Measurements from ENCODE around the gene ZNF621. TPM values are rescaled to one million over a fixed set of nuclear protein-coding genes. Genes with fewer than 3 reads are reported as not detected.
A peak's percentile ranks its signal among the peaks of the same experiment; 100 is the strongest.
"Not testable (repeated sequence)": the region's sequence is repeated elsewhere in the genome, so short reads cannot be mapped to it uniquely, and the experiment has no call there.

The ZNF621 gene
- polyA plus RNA-seq, 12 donors = 11.4 to 20.3 (median 14.2) TPM; not detected in 1

DNA sequence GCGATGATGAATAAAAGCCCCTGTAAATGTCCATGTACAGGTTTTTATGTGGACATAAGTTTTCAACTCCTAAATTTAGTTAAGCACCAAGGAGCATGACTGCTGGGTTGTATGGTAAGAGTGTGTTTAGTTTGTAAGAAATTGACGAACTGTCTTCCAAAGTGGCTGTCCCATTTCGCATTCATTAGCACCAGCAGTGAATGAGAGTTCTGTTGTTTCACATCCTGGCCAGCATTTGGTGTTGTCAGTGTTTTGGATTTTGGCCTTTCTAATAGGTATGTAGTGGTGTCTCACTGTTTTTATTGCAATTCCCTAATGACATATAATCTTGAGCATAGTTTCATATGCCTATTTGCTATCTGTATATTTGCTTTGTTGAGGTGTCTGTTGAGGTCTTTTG, 3.7 kb downstream of the ZNF621 start:
- DNase-seq = no peak

DNA sequence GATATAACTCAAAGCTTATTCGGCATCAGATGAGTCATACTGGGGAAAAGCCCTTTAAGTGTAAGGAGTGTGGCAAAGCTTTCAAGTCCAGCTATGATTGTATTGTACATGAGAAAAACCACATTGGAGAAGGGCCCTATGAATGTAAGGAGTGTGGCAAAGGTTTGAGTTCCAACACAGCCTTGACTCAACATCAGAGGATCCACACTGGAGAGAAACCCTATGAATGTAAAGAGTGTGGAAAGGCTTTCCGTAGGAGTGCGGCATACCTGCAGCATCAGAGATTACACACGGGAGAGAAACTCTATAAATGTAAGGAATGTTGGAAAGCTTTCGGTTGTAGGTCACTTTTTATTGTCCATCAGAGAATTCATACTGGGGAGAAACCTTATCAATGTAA, 7.5 kb downstream of the ZNF621 start:
- no peak for DNase-seq

DNA sequence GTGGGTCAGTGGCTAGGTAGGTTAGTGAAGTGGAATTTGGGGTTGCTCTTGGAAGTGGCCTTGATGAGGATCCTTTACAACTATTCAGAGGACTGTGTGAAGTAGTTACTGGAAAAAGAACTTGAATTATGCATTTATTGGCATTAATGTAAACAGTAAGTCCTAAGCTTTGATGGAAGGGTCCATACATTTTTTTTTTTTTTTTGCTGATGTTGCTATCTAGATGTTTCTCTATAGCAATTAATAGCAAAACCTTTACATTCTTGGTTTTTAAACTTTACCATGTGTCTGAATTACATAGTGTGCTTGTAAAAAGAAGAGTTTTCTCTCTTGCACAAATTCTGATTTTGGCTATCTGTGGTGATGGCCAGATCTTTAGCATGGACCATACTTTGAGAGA, 9.5 kb downstream of the ZNF621 start:
- DNase-seq = no peak

DNA sequence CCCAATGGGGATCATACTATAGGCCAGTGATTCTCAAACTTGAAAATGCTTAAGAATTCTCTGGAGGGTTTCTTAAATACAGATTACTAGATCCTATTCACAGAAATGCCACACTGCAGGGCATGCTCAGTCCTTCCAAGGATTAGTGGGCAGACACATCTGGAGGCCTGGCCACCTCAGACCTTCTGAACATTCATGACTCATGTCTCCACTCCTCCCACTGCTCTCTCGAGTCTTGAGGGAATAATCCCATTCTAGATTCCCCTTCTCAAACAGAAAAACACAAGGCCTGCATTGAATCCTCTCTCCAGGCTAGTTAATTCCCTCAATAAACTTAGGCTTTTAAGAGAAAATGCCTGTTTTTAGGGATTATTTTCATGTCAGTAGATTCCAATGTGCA, 22.1 kb downstream of the ZNF621 start:
- DNase-seq = no peak

DNA sequence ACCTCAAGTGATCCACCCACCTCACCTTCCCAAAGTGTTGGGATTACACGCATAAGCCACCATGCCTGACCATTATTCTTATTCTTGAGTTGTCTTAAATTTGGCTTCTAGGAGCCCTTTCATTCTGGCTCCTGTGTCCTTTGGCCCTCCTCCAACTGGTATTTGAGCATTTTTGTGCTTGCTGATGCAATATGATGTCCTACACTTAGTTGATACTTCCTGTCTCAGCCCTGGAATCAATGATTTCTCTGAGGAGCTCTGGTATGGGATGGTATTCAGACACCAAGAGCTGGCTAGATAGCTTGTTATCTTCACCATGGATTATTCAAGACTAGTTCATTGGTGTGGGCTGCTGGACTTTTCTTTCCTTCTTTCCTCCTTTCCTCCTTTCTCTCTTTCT, 25.4 kb downstream of the ZNF621 start:
- DNase-seq = no peak

DNA sequence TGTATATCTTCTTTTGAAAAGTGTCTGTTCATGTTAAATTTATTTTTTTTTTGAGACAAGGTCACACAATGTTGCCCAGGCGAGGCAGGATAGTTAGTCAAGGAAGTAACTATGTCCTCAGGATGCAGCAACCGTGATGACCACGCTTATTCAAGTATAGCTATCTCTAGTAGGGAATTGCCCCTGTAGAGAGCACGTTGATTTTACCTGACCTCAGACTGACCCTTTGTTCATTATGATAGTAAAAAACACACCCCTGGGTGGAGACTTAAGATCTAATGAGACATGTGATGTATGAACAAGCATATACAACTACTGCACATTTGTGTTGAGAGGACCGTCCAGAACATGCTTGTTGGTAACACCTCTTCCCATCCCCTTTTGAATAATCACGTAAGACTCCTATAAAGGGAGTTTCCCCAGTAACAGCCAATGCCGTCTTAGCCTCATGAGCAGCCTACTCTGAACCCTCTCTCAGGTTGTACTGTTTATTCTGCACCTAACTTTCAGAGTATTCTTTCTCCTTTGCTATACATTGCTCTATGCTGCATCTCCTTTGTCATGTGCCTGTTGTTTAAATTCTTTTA, 32.9 kb downstream of the ZNF621 start:
- no peak for DNase-seq

DNA sequence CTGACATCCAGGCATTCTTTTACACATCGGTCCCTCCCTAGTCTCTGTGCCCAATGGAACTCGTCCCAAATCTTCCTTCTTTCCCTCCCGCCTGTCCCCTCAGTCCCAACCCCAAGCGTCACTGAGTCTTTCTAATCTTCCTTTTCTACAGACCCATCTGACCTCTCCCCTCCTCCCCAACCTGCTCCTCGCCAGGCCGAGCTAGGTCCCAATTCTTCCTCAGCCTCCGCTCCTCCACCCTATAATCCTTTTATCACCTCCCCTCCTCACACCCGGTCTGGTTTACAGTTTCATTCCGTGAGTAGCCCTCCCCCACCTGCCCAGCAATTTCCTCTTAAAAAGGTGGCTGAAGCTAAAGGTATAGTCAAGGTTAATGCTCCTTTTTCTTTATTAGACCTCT, 37.7 kb downstream of the ZNF621 start:
- not testable (repeated sequence) for DNase-seq

DNA sequence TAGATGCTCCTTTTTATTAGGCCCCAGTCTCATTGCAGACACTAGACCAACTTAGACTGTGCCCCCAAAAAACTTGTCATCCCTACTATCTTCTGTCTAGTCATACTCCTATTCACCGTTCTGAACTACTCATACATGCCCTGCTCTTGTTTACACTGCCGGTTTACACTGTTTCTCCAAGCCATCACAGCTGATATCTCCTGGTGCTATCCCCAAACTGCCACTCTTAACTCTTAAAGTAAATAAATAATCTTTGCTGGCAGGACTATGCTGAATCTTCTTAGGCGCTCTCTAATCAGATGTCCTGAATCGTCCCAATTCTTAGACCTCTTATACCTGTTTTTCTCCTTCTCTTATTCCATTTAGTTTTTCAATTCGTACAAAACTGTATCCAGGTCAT, 40.9 kb downstream of the ZNF621 start:
- not testable (repeated sequence) for DNase-seq

DNA sequence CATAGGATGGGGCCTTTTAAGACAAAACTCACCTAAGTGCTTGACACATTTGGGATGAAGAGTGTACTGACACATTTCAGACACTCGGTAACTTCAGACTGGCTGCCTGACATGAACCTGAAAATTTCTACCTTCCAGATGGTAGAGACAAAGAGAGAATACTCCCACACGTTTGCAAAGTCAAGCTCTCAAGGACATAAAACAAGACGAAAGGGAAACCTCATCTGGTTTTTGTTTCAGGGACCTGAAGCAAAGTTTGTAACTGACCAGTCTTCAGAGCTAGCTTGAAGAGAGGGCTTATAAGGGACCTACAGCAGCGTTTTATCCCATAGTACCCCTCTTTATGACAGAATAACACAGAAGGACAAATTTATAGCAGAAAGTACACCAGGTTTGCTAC, 41.9 kb downstream of the ZNF621 start:
- no peak for DNase-seq

DNA sequence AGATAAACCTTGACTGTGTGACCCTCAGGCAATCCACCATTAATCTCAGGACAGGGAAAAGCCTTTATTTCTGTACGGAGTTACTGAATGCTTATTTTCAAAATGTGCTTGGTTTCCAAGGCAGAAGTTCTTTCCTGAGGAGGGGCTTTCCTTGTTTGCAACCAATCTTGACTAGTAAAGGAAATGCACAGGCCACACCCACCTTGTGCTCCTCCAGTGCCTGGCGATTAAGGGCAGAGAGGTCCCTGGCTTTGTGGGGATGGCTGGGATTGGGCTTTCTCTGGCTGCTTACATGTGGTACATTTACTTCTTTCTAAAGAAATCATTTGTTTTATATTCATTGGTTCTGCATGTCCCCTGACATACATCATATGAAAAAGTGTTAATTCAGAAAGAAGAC, 47.8 kb downstream of the ZNF621 start:
- DNase-seq = no peak

DNA sequence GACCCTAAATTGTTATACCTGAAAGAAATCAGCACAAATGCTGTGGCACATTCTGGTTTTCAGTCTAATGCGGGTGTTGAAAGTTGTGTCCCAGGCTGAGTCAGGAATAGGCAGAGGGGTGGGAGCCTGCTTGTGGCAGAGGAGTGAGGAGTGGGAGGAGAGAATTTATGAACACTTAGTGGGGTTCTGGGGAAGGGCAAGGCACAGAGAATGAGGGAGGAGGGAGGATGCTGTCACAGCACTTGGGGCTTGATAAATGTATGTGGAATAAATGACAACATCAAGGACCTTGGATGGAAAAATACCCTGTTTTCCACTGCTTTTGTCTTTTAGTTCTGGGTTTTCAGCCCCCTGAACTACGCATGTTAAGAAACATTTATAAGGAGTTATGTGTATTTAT, 49.3 kb downstream of the ZNF621 start:
- no peak for DNase-seq

DNA sequence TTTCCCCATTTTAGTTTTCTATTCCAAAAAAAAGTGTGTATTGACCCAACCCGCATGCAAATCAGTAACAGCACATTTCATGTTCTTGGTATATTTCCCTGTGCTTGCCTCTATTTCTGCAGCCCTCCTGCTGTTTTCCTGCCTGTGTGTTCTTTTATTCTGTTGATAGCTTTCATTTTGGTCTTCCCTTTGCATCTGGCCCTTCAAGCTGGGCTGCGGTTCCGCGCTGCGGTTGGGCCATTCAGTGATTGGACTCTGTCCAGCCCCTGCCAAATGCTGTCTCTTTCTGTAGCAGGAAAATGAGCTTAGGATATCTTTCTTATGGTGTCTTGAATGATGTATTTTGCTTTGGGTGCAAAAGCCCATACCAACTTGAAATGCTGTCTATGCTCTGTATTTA, 49.9 kb downstream of the ZNF621 start:
- no peak for DNase-seq

DNA sequence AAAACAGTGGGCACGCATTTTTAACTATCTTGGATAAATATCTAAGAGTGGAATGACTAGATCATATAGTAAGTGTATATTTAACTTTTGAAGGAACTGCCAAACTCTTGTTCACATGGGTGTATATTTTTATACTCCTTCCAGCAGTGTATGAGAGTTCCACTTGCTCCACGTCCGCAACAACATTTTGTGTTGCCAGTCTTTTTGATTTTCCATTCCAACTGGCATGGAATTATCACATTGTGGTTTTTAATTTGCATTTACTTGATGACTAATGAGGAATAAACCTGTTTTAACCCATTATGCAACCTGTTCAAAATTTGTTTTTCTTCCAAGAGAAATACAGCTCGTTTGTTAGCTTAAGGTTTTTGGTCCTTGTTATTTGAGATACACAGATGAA, 51.6 kb downstream of the ZNF621 start:
- DNase-seq = no peak

DNA sequence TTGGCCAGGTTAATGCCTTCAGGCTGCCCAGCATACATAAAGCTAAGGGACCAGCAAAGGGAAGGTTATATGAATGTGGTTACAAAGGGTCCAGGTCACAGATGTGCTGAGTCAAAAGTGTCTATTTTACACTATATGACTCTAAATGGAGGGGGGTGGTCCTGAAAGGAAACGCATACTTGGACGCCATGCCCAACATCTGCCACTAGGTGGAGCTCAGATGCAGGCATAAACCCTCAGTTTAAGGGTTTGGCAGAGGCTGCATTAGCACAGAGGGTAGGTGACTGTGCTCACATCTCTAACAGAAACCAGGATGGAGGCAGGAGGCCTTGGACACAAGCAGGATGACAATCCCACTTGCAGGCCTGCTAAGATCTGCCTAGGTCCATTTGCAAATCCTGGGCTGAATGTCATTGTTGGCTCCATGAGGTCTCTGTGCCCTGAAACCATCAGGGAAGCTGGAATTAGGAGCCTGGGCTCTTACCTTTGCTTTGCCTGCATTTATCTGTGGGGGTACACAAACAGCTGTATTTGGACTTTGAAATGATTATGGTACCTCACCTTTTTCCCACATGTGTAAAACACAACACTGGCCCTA, 55.8 kb downstream of the ZNF621 start:
- peak; percentile 80 for DNase-seq

DNA sequence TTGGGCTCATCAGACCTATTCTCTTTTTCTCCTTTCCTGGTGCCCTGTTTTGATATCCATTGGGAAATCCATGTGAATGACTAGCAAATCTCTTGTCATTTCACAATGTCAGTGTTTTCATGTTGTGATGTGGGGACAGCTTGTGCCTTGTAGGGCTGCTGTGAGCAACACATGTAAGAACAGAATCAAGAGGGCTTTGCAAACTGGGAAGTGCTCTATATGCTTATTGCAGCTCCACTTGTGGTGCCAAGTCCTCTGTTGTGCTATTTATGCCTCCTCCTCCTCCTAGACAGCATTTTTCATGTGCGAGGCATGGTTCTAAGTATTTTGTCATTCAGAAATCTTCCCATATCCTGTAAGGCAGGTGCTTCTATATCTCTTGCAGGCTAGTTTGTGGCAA, 56.4 kb downstream of the ZNF621 start:
- no peak for DNase-seq

DNA sequence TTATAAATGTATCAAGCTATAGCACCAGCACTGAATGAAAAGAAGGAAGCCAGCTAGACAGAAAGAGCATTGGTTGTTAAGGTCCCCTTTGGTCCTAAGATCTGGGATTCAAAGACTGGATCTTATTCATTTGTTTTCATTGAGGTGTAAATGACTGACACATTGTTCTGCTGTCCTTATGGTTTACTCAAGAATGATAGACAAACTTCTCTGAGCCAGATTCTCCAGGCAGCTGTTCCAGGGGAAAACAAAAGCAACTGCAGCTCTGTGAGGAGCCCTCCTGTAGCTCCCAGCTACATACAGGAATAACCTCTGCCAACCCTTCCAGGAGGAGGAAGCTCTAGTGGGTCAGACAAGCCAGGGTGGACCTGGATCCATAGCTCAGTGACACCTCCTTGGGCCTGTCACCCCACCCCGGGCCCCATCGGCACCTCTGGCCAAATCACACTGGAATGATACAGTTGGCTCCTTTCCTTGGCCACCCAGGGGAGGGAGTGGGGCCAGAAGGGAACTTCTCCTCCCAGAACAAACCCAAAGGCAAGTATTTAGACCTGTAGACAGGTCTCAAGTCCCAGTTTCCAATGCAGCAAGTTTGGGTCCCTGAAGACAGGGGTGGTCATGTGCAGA, 57.8 kb downstream of the ZNF621 start:
- no peak for DNase-seq

DNA sequence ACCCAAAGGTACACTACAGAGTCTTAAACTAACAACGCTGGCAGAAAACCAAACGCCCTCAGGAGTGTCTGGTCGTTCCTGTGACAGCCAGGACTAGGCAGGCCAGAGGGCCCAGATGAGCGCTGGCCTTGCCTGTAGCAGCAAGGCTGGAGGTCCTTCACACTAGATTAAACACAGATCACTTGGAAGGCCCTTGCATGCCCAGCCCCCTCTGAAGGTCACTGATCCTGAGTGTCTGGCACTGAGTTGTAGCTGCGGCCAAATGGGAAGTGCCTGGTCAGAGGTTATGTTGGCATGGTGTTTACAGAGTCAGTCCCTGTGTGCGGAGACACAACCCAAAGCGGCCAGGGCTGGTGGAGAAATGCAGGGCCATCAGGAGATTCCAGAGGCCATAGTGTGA, 58.9 kb downstream of the ZNF621 start:
- no peak for DNase-seq

DNA sequence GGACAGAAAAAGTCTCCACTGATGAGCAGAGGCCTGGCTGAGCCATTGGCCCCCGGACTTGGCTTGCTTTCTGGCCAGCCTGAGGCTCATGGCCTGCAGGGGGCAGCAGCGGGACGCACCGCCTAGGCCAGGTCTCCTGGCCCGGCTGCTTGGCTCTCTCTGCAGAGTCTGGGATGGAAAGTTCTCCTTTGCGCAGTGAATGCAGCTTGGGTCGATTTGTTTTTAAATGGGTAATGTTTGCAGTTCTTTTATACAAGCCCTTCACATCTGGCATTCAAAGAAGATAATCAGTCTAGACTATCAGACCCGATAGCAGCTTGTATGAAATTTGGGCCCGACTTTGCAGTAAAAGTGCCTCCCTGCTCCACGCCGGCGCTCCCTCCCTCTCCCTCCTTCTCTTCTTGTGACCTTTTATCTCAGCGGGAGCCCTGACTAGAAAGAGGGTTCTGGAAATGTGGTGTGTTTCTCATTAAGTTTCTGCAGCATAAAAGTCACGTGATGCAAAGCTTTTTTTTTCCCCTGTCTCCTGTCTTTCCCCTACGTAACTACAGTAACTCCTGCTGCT, 59.9 kb downstream of the ZNF621 start:
- DNase-seq = peak; percentile 94

DNA sequence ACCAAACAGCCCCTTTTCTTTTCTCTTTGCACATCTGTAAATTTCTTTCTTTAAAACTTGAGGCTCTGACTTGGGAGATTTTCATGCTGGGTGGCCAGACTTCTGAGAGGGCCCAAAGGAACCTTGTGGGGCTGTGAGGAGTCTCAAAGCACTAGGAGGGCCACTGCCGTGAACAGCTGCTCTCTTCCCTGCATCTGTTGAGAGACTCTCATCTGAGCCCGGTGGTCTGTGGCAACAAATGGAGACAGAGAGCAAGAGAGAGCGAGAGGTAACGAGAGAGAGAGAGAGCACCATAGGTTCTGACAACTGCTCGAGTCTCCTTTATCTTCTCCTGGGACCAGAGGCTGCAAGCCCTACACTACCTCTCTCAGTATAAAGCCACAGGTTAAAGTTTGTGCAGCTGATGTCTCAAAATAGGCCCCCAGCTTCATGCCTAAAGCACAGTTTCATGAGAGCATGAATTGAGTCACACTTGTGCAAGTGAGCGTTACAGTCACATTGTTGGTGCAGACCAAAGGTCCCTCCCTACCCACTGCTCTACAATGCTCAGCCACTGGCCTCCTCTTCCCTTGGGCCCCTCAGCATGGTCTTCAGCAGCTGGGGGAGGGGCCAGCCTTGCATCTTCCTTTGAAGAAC, 60.7 kb downstream of the ZNF621 start:
- DNase-seq = no peak

DNA sequence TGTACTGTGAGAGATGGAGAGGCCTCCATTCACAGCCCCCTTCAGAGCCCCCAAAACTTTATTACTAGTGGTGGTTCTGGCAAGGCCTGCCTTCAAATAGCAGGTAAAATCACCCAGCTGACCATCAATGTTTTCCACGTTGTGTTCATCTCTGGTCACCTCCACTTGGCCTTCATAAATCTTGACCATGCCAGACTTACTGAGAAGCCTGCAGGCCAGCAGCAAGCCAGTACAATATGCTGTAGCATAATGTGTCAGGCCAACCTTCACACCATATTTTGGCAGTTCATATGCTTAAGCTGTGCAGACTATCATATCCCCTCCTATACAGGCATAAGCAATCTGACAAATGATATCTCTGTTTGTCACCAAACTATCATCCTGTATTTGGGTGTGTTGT, 62.1 kb downstream of the ZNF621 start:
- no peak for DNase-seq

DNA sequence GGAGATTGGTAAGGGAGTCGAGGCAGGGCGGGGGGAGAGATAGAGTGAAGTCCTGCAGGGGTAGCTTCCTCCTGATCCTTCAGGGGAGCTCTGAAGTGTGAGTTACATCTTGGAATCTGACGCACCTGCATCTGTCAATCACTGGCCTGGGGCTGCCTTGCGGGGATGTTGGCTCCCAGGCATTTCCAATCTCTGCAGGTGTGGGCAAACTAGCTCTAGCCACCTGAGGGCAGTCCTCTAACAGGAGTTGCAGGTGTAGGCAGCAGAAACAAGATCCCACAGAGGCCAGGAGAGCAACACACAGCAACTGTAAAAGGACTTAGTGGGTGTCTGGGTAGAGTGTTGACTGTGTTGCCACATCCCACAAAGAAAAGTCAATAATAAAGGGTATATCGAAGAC, 63.6 kb downstream of the ZNF621 start:
- no peak for DNase-seq
